ENCODE data around the gene MAT1A. TPM values are rescaled to one million over a fixed set of nuclear protein-coding genes. Genes with fewer than 3 reads are reported as not detected.

MAT1A gene
- total RNA-seq, 1 experiment from 2014 or later, result 2.1 TPM

GRCh38 chr10:80319318-80319717 lies 29.9 kb upstream of the MAT1A start:
- Mint-ChIP-seq H3K9me3 (no peaks in the 10 kb centered on the region), H3K4me1 (peaks cover 0 to 5% of the 10 kb centered on the region in 2 experiments; a peak in 2 of 4 replicates), H3K4me3 (no peak overlapping the region), H3K36me3 (ENCODE audit: insufficient read depth in 1 of 3, low read depth in 3 of 3) (no peaks in the 10 kb centered on the region; a peak in 1 of 7 replicates), H3K27ac (no peak overlapping the region), H3K27me3 (ENCODE audit: low read depth) (0 out of 2 replicates have a peak, but pooled peaks cover 2% of the 10 kb centered on the region)
- Histone ChIP-seq H4K20me1 (ENCODE audit: control insufficient read depth, insufficient read depth, insufficient read length) (no peaks in the 10 kb centered on the region), H3K18ac (ENCODE audit: insufficient read length, low read depth, low read length) (no peak overlapping the region), H3K4me1 (ENCODE audit: insufficient read depth, low read length) (no peaks in the 10 kb centered on the region), H3K27ac (ENCODE audit: insufficient read length, low read depth, low read length) (no peak overlapping the region), H3K79me2 (ENCODE audit: insufficient read depth, low read length) (no peaks in the 10 kb centered on the region), H3K23me2 (ENCODE audit: insufficient read length, low read depth, low read length, poor library complexity, severe bottlenecking) (no peaks in the 10 kb centered on the region), H2AFZ (ENCODE audit: low read length) (no peak overlapping the region), H4K91ac (ENCODE audit: insufficient read length, low read depth, low read length) (no peak overlapping the region), H2BK120ac (ENCODE audit: low read depth, low read length, poor library complexity, severe bottlenecking) (no peak overlapping the region), H2BK20ac (ENCODE audit: low read depth, low read length, poor library complexity, severe bottlenecking) (no peak overlapping the region), H2BK15ac (ENCODE audit: low read depth, low read length) (no peak overlapping the region), H3K23ac (ENCODE audit: insufficient read length, low read depth, low read length) (no peak overlapping the region), H3K9me3 (ENCODE audit: control insufficient read depth, low read depth, low read length) (no peaks in the 10 kb centered on the region), H4K8ac (replicated peaks; ENCODE audit: insufficient read length, low read depth, low read length) (no peak overlapping the region), H2BK12ac (ENCODE audit: insufficient read length, low read depth, low read length) (no peak overlapping the region), H2BK5ac (ENCODE audit: insufficient read length, low read length) (no peak overlapping the region), H2AK5ac (ENCODE audit: insufficient read length, low read length) (no peak overlapping the region), H3K56ac (ENCODE audit: insufficient read length, low read depth, low read length) (no peak overlapping the region), H3K27me3 (ENCODE audit: insufficient read depth, low read length) (no peaks in the 10 kb centered on the region), H3K4ac (ENCODE audit: low read depth, low read length) (no peak overlapping the region), H3T11ph (ENCODE audit: low read length) (no peak overlapping the region), H3K9ac (ENCODE audit: extremely low read depth, insufficient read length, low read length) (no peak overlapping the region), H4K5ac (ENCODE audit: insufficient read length, low read depth, low read length) (no peak overlapping the region), H3K4me2 (ENCODE audit: insufficient read depth, insufficient read length, low read length) (no peak overlapping the region), H3K14ac (ENCODE audit: insufficient read depth, low read length) (no peak overlapping the region), H3K79me1 (ENCODE audit: insufficient read depth, low read depth, low read length, poor library complexity, severe bottlenecking) (no peaks in the 10 kb centered on the region)
- no CpG with 5 or more reads among the region's 2 CpGs for WGBS (ENCODE audit: extremely low coverage, insufficient read length, low lambda C conversion rate)
- TF ChIP-seq, protein P1, sequence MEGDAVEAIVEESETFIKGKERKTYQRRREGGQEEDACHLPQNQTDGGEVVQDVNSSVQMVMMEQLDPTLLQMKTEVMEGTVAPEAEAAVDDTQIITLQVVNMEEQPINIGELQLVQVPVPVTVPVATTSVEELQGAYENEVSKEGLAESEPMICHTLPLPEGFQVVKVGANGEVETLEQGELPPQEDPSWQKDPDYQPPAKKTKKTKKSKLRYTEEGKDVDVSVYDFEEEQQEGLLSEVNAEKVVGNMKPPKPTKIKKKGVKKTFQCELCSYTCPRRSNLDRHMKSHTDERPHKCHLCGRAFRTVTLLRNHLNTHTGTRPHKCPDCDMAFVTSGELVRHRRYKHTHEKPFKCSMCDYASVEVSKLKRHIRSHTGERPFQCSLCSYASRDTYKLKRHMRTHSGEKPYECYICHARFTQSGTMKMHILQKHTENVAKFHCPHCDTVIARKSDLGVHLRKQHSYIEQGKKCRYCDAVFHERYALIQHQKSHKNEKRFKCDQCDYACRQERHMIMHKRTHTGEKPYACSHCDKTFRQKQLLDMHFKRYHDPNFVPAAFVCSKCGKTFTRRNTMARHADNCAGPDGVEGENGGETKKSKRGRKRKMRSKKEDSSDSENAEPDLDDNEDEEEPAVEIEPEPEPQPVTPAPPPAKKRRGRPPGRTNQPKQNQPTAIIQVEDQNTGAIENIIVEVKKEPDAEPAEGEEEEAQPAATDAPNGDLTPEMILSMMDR (conservative IDR thresholded peaks at IDR 0.05), result no peak
- no peak for DNase-seq

All from H9 (cell line).